Duodenal mucosa (tissue), 2 donors: ENCODE measurements around the gene REELD1.

Source experiments
- H3K27ac ChIP-seq: one replicate; pipeline ENCODE4 v1.7.0; 2013; ENCODE audit warnings: low read depth, low read length
- H3K27me3 ChIP-seq, 2 donors: one replicate each; pipeline ENCODE4 v1.7.0; 2013; ENCODE audit warnings: low read length in 2 of 2, control low read depth in 1 of 2; ENCODE audit not compliant: insufficient read depth in 2 of 2, control insufficient read depth in 1 of 2
- H3K36me3 ChIP-seq, 2 donors: one replicate each; pipeline ENCODE4 v1.7.0; 2013; ENCODE audit warnings: low read length in 2 of 2, control low read depth in 1 of 2; ENCODE audit not compliant: insufficient read depth in 2 of 2, control insufficient read depth in 1 of 2
- H3K4me1 ChIP-seq, 2 donors: one replicate each; pipeline ENCODE4 v1.7.0; 2013; ENCODE audit warnings: low read length in 2 of 2, control low read depth in 1 of 2; ENCODE audit not compliant: insufficient read depth in 2 of 2, control insufficient read depth in 1 of 2
- H3K4me3 ChIP-seq, 2 donors: one replicate each; pipeline ENCODE4 v1.7.0; 2013; ENCODE audit warnings: low read length in 2 of 2, low read depth in 1 of 2
- H3K9ac ChIP-seq, 2 donors: one replicate each; pipeline ENCODE4 v1.7.0; 2013; ENCODE audit warnings: low read length in 2 of 2, low read depth in 1 of 2
- H3K9me3 ChIP-seq, 2 donors: one replicate each; pipeline ENCODE4 v1.7.0; 2013; ENCODE audit warnings: low read length in 2 of 2, control low read depth in 1 of 2; ENCODE audit not compliant: control insufficient read depth in 1 of 2

Gene REELD1

GRCh38 chr4:146212781-146213180, 1.6 kb upstream of the REELD1 start:
- Histone ChIP-seq H3K9me3 (no peaks in the 10 kb centered on the region), H3K27me3 (no peaks in the 10 kb centered on the region), H3K9ac (no peak overlapping the region), H3K36me3 (no peaks in the 10 kb centered on the region), H3K4me3 (no peak overlapping the region), H3K4me1 (no peaks in the 10 kb centered on the region), H3K27ac (no peak overlapping the region)

- Histone ChIP-seq H3K9ac (no peak overlapping the region), H3K27ac (no peak overlapping the region), H3K4me1 (no peaks in the 10 kb centered on the region), H3K9me3 (no peaks in the 10 kb centered on the region), H3K4me3 (no peak overlapping the region), H3K36me3 (no peaks in the 10 kb centered on the region), H3K27me3 (no peaks in the 10 kb centered on the region)
Measured at GRCh38 chr4:146222313-146222712, 8.0 kb downstream of the REELD1 start.

- H3K4me1 ChIP-seq: no peaks in the 10 kb centered on the region
- no peak overlapping the region for H3K9ac ChIP-seq
- no peaks in the 10 kb centered on the region for H3K9me3 ChIP-seq
- H3K27ac ChIP-seq: no peak overlapping the region
- no peaks in the 10 kb centered on the region for H3K36me3 ChIP-seq
- no peaks in the 10 kb centered on the region for H3K27me3 ChIP-seq
- H3K4me3 ChIP-seq: no peak overlapping the region
Measured at GRCh38 chr4:146224326-146224966, 10.1 kb downstream of the REELD1 start.

- Histone ChIP-seq H3K36me3 (no peaks in the 10 kb centered on the region), H3K9ac (no peak overlapping the region), H3K4me3 (no peak overlapping the region), H3K9me3 (peaks cover 0 to 11% of the 10 kb centered on the region in 2 donors), H3K27me3 (no peaks in the 10 kb centered on the region), H3K27ac (no peak overlapping the region), H3K4me1 (no peaks in the 10 kb centered on the region)
Measured at GRCh38 chr4:146229406-146229805, 15.1 kb downstream of the REELD1 start.

DNA sequence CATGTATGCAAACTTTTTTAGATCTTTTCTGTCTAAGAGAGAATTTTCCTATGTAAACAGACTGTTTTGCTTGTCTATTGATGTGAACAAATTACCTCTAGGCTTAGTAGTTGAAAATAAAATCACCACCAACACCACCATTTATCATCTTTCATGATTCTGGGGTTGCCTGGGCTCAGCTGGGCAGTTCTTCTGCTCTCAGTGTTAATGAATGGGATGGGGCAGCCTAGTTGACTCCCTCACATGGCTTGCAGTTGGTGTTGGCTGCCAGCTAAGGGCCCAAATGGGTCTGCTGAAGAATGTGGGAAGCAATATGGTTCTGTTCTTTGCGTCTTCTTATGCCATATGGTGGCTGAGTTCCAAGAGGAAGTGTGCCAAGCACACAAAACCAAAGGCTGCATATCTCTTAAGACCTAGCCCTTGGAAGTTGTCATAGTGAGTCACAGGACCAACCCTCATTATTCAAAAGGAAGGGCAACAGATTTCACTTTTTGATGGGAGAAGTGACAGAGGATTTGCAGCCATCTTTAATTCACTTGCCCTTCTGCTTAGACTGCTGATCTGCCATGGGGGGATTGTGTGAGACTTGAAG, 17.9 kb downstream of the REELD1 start:
- no peak overlapping the region for H3K9ac ChIP-seq
- H3K4me3 ChIP-seq: no peak overlapping the region
- H3K36me3 ChIP-seq: no peaks in the 10 kb centered on the region
- H3K27ac ChIP-seq: no peak overlapping the region
- H3K27me3 ChIP-seq: no peaks in the 10 kb centered on the region
- H3K9me3 ChIP-seq: peaks cover 0 to 11% of the 10 kb centered on the region in 2 donors
- no peaks in the 10 kb centered on the region for H3K4me1 ChIP-seq

GRCh38 chr4:146235654-146236177, 21.4 kb downstream of the REELD1 start:
- H3K4me3 ChIP-seq: no peak overlapping the region
- peaks cover 0 to 11% of the 10 kb centered on the region in 2 donors for H3K9me3 ChIP-seq
- no peaks in the 10 kb centered on the region for H3K36me3 ChIP-seq
- no peak overlapping the region for H3K27ac ChIP-seq
- H3K27me3 ChIP-seq: no peaks in the 10 kb centered on the region
- H3K9ac ChIP-seq: no peak overlapping the region
- no peaks in the 10 kb centered on the region for H3K4me1 ChIP-seq

DNA sequence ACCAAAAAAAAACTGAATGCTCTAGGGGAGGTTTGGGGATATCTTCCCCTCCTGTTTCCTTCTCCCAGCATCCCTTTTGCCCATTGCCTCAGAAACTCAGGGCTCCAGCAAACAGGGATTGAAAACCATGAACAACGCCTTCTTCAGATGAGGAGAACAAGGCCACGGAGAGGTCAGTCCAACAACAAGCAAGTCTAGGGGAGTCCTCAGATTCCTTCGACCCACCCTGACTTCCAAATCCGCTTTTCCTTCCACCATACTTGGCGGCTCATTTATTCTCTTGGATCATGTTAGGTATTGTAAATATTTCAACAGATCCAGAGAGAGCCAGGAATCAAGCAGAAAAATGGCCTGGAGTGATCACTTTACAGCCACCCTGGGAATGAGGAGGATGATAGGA, 21.9 kb downstream of the REELD1 start:
- Histone ChIP-seq H3K9me3 (peaks cover 0 to 11% of the 10 kb centered on the region in 2 donors), H3K27me3 (no peaks in the 10 kb centered on the region), H3K9ac (no peak overlapping the region), H3K36me3 (no peaks in the 10 kb centered on the region), H3K27ac (no peak overlapping the region), H3K4me3 (no peak overlapping the region), H3K4me1 (peaks cover 0 to 2% of the 10 kb centered on the region in 2 donors)

DNA sequence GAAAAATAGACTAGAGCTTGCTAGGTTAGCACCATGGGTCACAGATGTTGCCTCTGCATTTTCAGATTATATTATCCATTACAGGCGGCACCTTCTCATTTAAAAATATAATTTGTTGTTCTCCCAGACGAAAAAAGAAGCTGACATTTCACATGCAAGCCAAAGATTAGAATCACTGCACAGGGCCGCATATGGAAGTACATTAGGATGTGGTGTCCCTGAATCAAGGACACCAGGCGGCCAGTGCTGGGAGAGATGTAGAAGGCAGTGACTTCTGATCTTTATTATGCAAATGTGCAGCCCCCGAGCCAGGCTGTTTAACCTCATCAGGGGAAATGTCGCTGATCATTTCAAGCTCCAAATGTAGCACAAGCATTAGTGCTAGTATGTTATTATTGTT, 22.8 kb downstream of the REELD1 start:
- H3K9me3 ChIP-seq: peaks cover 0 to 7% of the 10 kb centered on the region in 2 donors
- H3K4me1 ChIP-seq: peaks cover 7 to 11% of the 10 kb centered on the region in 2 donors
- no peaks in the 10 kb centered on the region for H3K27me3 ChIP-seq
- H3K27ac ChIP-seq: no peak overlapping the region
- H3K36me3 ChIP-seq: no peaks in the 10 kb centered on the region
- H3K9ac ChIP-seq: no peak overlapping the region
- no peak overlapping the region for H3K4me3 ChIP-seq

GRCh38 chr4:146238107-146238506, 23.8 kb downstream of the REELD1 start:
- no peak overlapping the region for H3K4me3 ChIP-seq
- no peaks in the 10 kb centered on the region for H3K27me3 ChIP-seq
- no peaks in the 10 kb centered on the region for H3K36me3 ChIP-seq
- H3K4me1 ChIP-seq: peaks cover 8 to 12% of the 10 kb centered on the region in 2 donors
- no peak overlapping the region for H3K9ac ChIP-seq
- no peak overlapping the region for H3K27ac ChIP-seq
- H3K9me3 ChIP-seq: no peaks in the 10 kb centered on the region

DNA sequence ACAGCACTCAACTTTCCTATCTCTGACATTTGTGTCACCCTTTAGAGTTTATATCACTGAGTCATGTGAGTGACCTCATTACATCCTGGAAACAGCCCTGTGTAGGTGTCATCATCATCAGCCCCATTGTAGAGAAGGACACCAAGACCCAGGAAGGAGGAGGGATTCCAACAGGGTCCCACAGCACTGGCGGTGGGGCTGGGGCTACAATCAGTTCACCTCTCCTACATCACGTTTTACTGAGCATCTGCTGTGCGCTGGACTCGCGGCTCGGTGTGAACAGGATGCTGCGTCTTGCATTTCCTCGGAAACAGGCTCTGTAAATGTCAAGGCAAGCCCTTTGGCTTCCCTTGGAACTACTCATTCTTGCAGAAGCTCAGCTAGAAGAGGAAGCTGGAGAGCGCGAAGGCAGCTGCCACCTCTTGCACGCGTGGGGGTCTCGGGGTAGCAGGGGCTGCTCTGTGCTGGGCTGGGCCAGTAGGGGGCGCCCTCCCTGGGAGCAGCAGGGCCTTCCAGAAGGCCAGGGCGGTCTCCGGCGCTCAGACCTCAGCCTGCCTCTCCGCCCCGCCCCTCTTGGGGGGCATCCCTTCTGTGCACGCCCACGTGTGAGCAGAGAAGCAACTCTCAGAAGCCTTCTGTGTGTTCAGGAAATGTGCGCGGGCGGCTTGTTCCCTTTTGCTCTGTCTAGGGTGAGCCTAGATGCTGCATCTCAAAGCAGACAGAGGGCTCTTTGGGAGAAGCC, 29.0 kb downstream of the REELD1 start:
- peaks cover 12 to 21% of the 10 kb centered on the region in 2 donors for H3K4me1 ChIP-seq
- no peaks in the 10 kb centered on the region for H3K9me3 ChIP-seq
- H3K27ac ChIP-seq: no peak overlapping the region
- no peaks in the 10 kb centered on the region for H3K27me3 ChIP-seq
- no peaks in the 10 kb centered on the region for H3K36me3 ChIP-seq
- H3K4me3 ChIP-seq: no peak overlapping the region
- H3K9ac ChIP-seq: no peak overlapping the region
